ENCODE results near the gene LOXL1. TPM values are rescaled to one million over a fixed set of nuclear protein-coding genes. Genes with fewer than 3 reads are reported as not detected.
A peak's percentile ranks its signal among the peaks of the same experiment; 100 is the strongest.

Gene LOXL1
- total and polyA plus RNA-seq, 5 donors from 2014 or later, result 6.8 to 24.2 (median 7.9) TPM

DNA sequence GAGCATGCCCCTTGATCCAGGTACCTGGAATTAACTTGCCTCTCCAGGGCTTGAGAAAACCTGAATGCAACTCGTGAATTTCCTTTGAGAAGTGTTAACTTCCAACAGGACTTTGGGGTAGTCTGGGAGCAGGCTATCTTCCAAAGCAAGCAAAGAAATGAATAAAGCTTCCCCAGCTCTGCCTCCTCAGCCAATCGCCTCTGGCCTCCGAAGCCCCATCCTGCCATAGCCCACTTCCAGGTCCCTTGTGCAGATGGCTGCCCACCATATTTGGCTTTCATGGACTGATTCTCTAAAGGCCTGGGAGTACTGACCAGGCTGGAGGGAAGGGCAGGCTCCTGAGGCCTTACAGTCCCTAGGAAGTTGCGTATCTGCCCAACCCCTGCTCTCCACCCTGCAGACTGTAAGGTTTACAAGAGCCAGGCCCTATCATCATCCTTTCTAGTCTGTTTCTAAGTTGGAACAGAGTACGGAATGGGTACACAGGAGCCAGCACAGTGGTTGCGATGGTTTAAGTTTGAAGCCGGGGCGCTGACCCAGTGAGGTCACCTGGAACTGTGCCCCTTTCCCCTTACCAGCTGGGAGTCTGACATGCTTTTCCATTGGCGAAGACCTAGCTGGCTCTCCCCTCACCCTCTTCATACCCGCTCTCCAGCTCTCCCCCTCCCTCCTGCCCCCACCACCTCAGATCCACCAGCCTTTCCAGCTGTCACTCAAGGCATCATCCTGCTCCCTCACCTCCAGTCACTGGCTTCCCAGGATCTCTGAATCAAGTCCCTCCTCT, 67.1 kb downstream of the LOXL1 start:
- Mint-ChIP-seq H3K4me3 (peak overlapping the region; percentile 92 to 99 (median 98)), H3K9me3 (no peaks in the 10 kb centered on the region), H3K4me1 (peaks cover 15 to 71% (median 34%) of the 10 kb centered on the region in 4 donors), H3K36me3 (peaks cover 3% of the 10 kb centered on the region), H3K27me3 (peaks cover 4% of the 10 kb centered on the region), H3K27ac (peak overlapping the region; percentile 95 to 99 (median 97))
- Histone ChIP-seq H3K27ac (ENCODE audit: insufficient read depth, low read length, poor library complexity, severe bottlenecking) (peak overlapping the region; percentile 94), H3K36me3 (ENCODE audit: control insufficient read depth, insufficient read depth, low read length) (peaks cover 4% of the 10 kb centered on the region), H3K9me3 (ENCODE audit: control insufficient read depth in 2 of 2, low read length in 2 of 2) (no peaks in the 10 kb centered on the region), H3K4me1 (ENCODE audit: control insufficient read depth, insufficient read depth, low read length, poor library complexity, severe bottlenecking) (peaks cover 64% of the 10 kb centered on the region), H3K27me3 (ENCODE audit: control insufficient read depth, insufficient read depth, low read length) (no peaks in the 10 kb centered on the region), H3K4me3 (ENCODE audit: low read depth, low read length) (peak overlapping the region; percentile 85)
- DNase-seq (no peak), ATAC-seq (ENCODE audit: low read depth in 2 of 2) (no peak)

DNA sequence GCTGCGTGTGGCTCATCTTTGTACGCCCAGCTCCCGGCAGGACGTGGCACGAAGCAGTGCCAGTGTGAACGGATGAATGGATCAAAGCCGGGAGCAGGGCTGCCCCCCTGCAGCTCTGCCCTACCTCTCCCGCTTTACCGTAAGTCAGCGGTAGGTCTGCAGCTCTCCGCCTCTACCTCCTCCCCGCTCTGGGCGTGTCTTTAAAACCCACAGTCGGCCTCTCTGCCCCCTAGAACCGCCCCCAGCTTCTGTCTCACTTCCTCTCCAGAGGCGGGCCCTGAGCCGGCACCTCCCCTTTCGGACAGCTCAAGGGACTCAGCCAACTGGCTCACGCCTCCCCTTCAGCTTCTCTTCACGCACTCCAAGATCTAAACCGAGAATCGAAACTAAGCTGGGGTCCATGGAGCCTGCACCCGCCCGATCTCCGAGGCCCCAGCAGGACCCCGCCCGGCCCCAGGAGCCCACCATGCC, 68.2 kb downstream of the LOXL1 start, which contains the start of gene PML:
TSS of gene PML (plus strand) at position 304 of the 471 bp plus-strand sequence. CDS start at position 401, 97 bp downstream.
- DNase-seq, result peak; percentile 87 to 97 (median 93)
- no peaks in the 10 kb centered on the region for H3K27me3 ChIP-seq (ENCODE audit: control insufficient read depth, insufficient read depth, low read length)
- peak within 1 kb of the TSS; percentile 94 for H3K27ac ChIP-seq (ENCODE audit: insufficient read depth, low read length, poor library complexity, severe bottlenecking)
- peak within 1 kb of the TSS; percentile 85 for H3K4me3 ChIP-seq (ENCODE audit: low read depth, low read length)
- H3K27ac Mint-ChIP-seq, result peak within 1 kb of the TSS; percentile 95 to 99 (median 97)
- peaks cover 11% of the 10 kb centered on the region for H3K36me3 ChIP-seq (ENCODE audit: control insufficient read depth, insufficient read depth, low read length)
- ATAC-seq (ENCODE audit: low read depth in 2 of 2), result peak; percentile 81 to 83
- H3K4me1 ChIP-seq (ENCODE audit: control insufficient read depth, insufficient read depth, low read length, poor library complexity, severe bottlenecking), result peaks cover 74% of the 10 kb centered on the region
- peaks cover 11% of the 10 kb centered on the region for H3K36me3 Mint-ChIP-seq
- peaks cover 22 to 81% (median 44%) of the 10 kb centered on the region in 4 donors for H3K4me1 Mint-ChIP-seq
- H3K27me3 Mint-ChIP-seq, result peaks cover 4% of the 10 kb centered on the region
- no peaks in the 10 kb centered on the region for H3K9me3 Mint-ChIP-seq
- peak within 1 kb of the TSS; percentile 92 to 99 (median 98) for H3K4me3 Mint-ChIP-seq
- no peaks in the 10 kb centered on the region for H3K9me3 ChIP-seq (ENCODE audit: control insufficient read depth in 2 of 2, low read length in 2 of 2)

DNA sequence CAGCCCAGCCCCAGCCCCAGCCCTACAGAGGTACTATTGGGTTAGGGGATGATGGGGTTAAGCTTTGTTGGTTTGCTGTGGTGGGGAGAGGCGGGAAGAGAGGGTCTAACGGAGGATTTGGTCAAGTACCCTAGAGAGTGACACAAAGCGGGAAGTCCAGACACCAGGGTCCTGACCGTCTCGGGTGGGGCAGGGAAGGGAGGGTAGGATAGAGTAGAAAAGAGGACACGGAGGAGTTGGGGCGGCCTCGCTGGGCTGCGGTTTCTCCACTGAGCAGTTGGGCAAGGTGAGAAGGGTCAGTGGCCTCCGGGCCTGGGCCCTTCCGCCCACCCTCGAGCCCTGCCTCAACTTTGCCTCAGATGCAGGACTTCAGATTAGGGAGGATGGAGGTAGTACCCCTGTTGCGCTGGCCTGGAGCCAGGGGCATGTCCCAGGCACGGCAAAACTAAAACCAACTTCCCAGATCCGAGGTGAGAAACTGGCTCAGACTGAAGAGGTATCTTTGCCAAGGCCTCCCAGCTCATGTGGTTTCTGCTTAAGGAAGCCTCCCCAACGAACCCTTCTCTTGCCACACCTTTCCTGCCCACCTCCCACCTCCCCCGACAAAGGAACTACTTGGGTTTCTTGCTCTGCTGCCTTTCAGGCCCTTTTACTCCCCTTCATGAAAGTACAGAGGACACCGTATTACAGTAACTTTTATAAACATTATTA, 68.8 kb downstream of the LOXL1 start:
- H3K36me3 Mint-ChIP-seq, result peaks cover 11% of the 10 kb centered on the region
- H3K4me3 Mint-ChIP-seq, result peak overlapping the region; percentile 92 to 99 (median 98)
- no peak for ATAC-seq (ENCODE audit: low read depth in 2 of 2)
- peak in 2 of 3 donors; percentile 22 to 50 for DNase-seq
- Histone ChIP-seq H3K4me3 (ENCODE audit: low read depth, low read length) (peak overlapping the region; percentile 85), H3K36me3 (ENCODE audit: control insufficient read depth, insufficient read depth, low read length) (peaks cover 11% of the 10 kb centered on the region), H3K9me3 (ENCODE audit: control insufficient read depth in 2 of 2, low read length in 2 of 2) (no peaks in the 10 kb centered on the region), H3K27me3 (ENCODE audit: control insufficient read depth, insufficient read depth, low read length) (no peaks in the 10 kb centered on the region), H3K27ac (ENCODE audit: insufficient read depth, low read length, poor library complexity, severe bottlenecking) (peak overlapping the region; percentile 94), H3K4me1 (ENCODE audit: control insufficient read depth, insufficient read depth, low read length, poor library complexity, severe bottlenecking) (peaks cover 80% of the 10 kb centered on the region)
- H3K27me3 Mint-ChIP-seq, result peaks cover 4% of the 10 kb centered on the region
- H3K9me3 Mint-ChIP-seq, result no peaks in the 10 kb centered on the region
- H3K4me1 Mint-ChIP-seq, result peaks cover 22 to 85% (median 44%) of the 10 kb centered on the region in 4 donors
- peak overlapping the region; percentile 95 to 99 (median 97) for H3K27ac Mint-ChIP-seq

DNA sequence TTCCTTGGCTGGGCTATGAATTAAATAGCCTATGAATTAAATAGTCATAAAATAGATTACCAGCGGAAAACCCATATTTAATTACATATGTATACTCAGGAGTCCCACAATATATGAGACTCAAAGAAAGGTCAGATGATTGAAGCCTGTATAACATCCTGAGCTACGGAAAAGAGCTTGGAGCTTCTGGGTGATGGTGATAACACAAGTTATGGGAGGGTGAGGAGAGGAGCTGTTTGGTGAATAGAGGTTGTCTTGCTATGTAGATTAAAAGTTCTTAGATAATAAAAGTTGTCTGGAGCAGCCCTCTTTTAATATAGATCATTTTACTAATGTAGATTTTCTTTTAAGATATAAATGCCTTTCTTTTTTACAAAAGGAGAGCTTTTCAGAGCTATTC, 70.0 kb downstream of the LOXL1 start:
- Histone ChIP-seq H3K27me3 (ENCODE audit: control insufficient read depth, insufficient read depth, low read length) (no peaks in the 10 kb centered on the region), H3K4me1 (ENCODE audit: control insufficient read depth, insufficient read depth, low read length, poor library complexity, severe bottlenecking) (peaks cover 83% of the 10 kb centered on the region), H3K9me3 (ENCODE audit: control insufficient read depth in 2 of 2, low read length in 2 of 2) (no peaks in the 10 kb centered on the region), H3K4me3 (ENCODE audit: low read depth, low read length) (peak overlapping the region; percentile 85), H3K27ac (ENCODE audit: insufficient read depth, low read length, poor library complexity, severe bottlenecking) (peak overlapping the region; percentile 94), H3K36me3 (ENCODE audit: control insufficient read depth, insufficient read depth, low read length) (peaks cover 17% of the 10 kb centered on the region)
- H3K4me3 Mint-ChIP-seq, result peak overlapping the region; percentile 92 to 99 (median 98)
- peaks cover 4% of the 10 kb centered on the region for H3K27me3 Mint-ChIP-seq
- no peak for ATAC-seq (ENCODE audit: low read depth in 2 of 2)
- H3K27ac Mint-ChIP-seq, result peak overlapping the region; percentile 84 to 97 (median 95)
- no peak for DNase-seq
- H3K9me3 Mint-ChIP-seq, result no peaks in the 10 kb centered on the region
- H3K4me1 Mint-ChIP-seq, result peaks cover 22 to 88% (median 51%) of the 10 kb centered on the region in 4 donors
- H3K36me3 Mint-ChIP-seq, result peaks cover 16% of the 10 kb centered on the region

DNA sequence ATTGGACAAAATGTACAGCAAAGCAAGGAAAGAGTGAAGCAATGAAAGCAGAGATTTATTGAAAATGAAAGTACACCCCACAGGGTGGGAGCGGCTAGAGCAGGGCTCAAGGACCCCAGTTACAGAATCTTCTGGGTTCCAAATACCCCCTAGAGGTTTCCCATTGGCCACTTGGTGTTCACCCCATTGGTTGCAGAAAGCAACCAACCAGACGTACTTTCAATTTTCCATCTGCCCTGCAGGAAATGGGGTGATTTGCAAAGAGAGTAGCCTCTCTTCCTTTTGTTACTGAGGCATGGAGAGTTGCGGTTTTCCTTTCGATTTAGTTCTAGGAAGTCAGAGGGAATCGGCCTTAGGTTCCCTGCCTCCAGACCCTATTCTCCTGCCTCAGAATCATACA, 70.7 kb downstream of the LOXL1 start:
- H3K4me1 Mint-ChIP-seq, result peaks cover 22 to 86% (median 53%) of the 10 kb centered on the region in 4 donors
- H3K4me3 Mint-ChIP-seq, result peak overlapping the region; percentile 92 to 99 (median 98)
- ATAC-seq (ENCODE audit: low read depth in 2 of 2) (no peak), DNase-seq (peak; percentile 28 to 68 (median 29))
- peak overlapping the region; percentile 84 to 97 (median 95) for H3K27ac Mint-ChIP-seq
- no peaks in the 10 kb centered on the region for H3K27me3 ChIP-seq (ENCODE audit: control insufficient read depth, insufficient read depth, low read length)
- peaks cover 79% of the 10 kb centered on the region for H3K4me1 ChIP-seq (ENCODE audit: control insufficient read depth, insufficient read depth, low read length, poor library complexity, severe bottlenecking)
- peak overlapping the region; percentile 85 for H3K4me3 ChIP-seq (ENCODE audit: low read depth, low read length)
- peak overlapping the region; percentile 94 for H3K27ac ChIP-seq (ENCODE audit: insufficient read depth, low read length, poor library complexity, severe bottlenecking)
- H3K27me3 Mint-ChIP-seq, result peaks cover 4% of the 10 kb centered on the region
- no peaks in the 10 kb centered on the region for H3K9me3 ChIP-seq (ENCODE audit: control insufficient read depth in 2 of 2, low read length in 2 of 2)
- H3K36me3 ChIP-seq (ENCODE audit: control insufficient read depth, insufficient read depth, low read length), result peaks cover 17% of the 10 kb centered on the region
- peaks cover 16% of the 10 kb centered on the region for H3K36me3 Mint-ChIP-seq
- no peaks in the 10 kb centered on the region for H3K9me3 Mint-ChIP-seq

DNA sequence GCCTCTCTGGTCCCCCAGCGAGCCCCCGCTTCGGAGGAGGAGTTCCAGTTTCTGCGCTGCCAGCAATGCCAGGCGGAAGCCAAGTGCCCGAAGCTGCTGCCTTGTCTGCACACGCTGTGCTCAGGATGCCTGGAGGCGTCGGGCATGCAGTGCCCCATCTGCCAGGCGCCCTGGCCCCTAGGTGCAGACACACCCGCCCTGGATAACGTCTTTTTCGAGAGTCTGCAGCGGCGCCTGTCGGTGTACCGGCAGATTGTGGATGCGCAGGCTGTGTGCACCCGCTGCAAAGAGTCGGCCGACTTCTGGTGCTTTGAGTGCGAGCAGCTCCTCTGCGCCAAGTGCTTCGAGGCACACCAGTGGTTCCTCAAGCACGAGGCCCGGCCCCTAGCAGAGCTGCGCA, 71.7 kb downstream of the LOXL1 start:
- Mint-ChIP-seq H3K27ac (peak overlapping the region in 2 of 3 donors; percentile 95 to 97), H3K9me3 (no peaks in the 10 kb centered on the region), H3K4me1 (peaks cover 22 to 82% (median 48%) of the 10 kb centered on the region in 4 donors), H3K36me3 (peaks cover 16% of the 10 kb centered on the region), H3K27me3 (peaks cover 4% of the 10 kb centered on the region), H3K4me3 (peak overlapping the region in 1 of 4 donors; percentile 92)
- Histone ChIP-seq H3K36me3 (ENCODE audit: control insufficient read depth, insufficient read depth, low read length) (peaks cover 21% of the 10 kb centered on the region), H3K9me3 (ENCODE audit: control insufficient read depth in 2 of 2, low read length in 2 of 2) (no peaks in the 10 kb centered on the region), H3K4me3 (ENCODE audit: low read depth, low read length) (no peak overlapping the region), H3K27me3 (ENCODE audit: control insufficient read depth, insufficient read depth, low read length) (no peaks in the 10 kb centered on the region), H3K4me1 (ENCODE audit: control insufficient read depth, insufficient read depth, low read length, poor library complexity, severe bottlenecking) (peaks cover 71% of the 10 kb centered on the region), H3K27ac (ENCODE audit: insufficient read depth, low read length, poor library complexity, severe bottlenecking) (no peak overlapping the region)
- ATAC-seq (ENCODE audit: low read depth in 2 of 2) (no peak), DNase-seq (no peak)
